ENCODE measurements around the gene KAT7.
"Not testable (repeated sequence)": the region's sequence is repeated elsewhere in the genome, so short reads cannot be mapped to it uniquely, and the experiment has no call there.

The KAT7 gene

DNA sequence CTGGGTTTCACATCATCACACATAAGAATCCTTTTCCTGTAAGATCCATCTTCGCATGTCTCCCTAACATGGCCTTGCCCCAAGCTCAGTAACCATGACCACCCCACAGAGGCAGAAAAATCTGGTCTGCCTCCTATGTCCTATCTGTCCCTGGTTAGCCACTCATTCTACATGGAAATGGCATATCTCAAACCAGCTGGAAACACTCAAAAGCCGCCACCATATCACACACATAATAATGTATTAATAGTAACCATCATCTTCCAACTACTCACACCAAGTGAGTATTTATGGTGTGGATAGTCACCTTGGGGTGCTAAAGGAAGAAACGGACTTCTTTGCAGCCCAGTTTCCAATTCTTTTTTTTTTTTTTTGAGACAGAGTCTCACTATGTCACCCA, 36.0 kb upstream of the KAT7 start:
- POLR2A ChIA-PET (ENCODE audit: low non-redundant PET): no interaction called here
- TF ChIP-seq, protein P1, sequence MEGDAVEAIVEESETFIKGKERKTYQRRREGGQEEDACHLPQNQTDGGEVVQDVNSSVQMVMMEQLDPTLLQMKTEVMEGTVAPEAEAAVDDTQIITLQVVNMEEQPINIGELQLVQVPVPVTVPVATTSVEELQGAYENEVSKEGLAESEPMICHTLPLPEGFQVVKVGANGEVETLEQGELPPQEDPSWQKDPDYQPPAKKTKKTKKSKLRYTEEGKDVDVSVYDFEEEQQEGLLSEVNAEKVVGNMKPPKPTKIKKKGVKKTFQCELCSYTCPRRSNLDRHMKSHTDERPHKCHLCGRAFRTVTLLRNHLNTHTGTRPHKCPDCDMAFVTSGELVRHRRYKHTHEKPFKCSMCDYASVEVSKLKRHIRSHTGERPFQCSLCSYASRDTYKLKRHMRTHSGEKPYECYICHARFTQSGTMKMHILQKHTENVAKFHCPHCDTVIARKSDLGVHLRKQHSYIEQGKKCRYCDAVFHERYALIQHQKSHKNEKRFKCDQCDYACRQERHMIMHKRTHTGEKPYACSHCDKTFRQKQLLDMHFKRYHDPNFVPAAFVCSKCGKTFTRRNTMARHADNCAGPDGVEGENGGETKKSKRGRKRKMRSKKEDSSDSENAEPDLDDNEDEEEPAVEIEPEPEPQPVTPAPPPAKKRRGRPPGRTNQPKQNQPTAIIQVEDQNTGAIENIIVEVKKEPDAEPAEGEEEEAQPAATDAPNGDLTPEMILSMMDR (conservative IDR thresholded peaks at IDR 0.05; ENCODE audit: low read depth): no peak
- no peak for DNase-seq (ENCODE audit: low spot score)
- no peak overlapping the region for H3K27ac ChIP-seq
- CTCF ChIA-PET: interaction anchor here (1.1 kb wide), 1 partner anchor 25 kb away, joined by 4 read pairs; no protein-coding TSS in a partner anchor

DNA sequence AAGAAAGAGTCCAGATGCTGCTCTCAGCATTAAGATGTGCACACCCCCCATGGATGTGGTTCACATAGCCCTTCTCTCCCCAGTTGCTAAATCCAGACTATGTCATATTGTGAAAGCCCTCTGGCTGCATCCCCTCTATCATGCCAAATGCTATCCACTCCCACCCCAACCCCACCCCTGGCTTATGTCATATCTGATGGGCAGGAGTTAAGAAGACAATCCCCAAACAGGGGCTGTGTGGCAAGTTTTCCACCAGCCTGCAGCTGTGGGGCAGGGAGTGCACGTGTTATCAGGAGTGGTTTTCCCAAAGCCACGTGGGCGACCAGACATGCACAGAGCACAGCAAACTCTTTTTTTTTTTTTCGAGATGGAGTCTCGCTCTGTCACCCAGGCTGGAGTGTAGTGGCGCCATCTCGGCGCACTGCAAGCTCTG, 34.5 kb upstream of the KAT7 start:
- H3K27ac ChIP-seq: no peak overlapping the region
- TF ChIP-seq, protein P1 (conservative IDR thresholded peaks at IDR 0.05; ENCODE audit: low read depth): no peak
- DNase-seq (ENCODE audit: low spot score): no peak
- ChIA-PET POLR2A (ENCODE audit: low non-redundant PET) (no interaction called here), CTCF (interaction anchor here (0.6 kb wide), 1 partner anchor 238 kb away, joined by 3 read pairs; no protein-coding TSS in a partner anchor)

DNA sequence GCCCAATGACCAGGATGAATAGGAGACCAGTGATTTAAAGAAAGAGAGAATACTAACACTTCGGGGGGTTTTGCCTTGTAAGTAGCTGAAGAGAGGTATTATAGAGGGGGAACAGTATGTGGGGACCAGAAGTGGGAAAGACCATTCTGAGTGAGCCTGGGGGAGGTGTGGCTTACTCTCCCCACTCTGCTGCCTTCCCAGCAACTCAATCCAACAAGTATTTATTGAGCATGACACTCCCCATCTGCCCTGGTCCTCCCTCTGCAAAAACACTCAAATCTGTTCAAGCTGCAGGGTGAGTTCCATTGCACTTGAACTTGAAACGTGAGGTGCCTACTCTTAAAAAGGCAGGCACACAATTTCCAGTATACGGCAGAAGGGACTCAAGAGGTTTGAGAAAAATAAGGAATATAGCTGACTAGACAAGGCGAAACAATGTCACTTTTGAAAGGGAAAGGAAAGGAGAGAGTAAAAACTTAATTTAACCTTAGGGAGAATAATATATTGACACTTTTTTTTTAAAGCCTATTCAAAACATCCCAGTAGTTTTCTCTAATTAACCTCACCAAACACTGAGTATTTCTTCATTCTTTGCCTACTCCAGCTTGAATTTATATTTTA, 32.7 kb upstream of the KAT7 start:
- TF ChIP-seq, protein P1 (conservative IDR thresholded peaks at IDR 0.05; ENCODE audit: low read depth): no peak
- CTCF ChIA-PET: no interaction called here

DNA sequence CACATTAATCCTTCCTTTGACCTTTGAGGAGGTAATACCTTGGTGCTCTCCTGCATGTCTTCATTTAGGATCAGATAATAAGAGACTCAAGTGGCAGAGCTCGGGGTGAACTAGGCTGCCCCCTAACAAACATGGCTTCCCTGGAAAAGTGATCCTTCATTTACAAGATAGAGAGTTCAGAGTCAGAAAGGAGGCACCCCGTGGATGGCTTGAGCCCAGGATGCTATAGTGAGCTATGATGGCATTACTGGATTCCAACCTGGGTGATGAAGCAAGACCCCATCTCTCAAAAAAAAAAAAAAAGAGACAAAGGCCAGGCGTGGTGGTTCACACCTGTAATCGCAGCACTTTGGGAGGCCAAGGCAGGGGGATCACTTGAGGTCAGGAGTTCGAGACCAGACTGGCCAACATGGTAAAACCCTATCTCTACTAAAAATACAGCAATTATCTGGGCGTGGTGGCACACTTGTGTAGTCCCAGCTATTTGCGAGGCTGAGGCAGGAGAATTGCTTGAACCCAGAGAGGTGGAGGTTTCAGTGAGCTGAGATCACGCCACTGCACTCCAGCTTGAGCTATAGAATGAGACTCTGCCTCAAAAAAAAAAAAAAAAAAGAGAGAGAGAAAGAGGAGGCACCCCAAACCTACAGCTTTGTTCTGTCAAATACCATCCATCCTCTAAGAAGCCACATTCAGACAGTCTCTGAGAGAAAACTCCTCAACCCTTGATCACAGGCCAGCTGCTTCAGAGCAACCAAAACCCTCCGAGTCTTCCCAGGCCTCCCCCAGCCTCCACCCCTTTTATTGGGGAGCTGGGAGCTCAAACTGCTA, 31.9 kb upstream of the KAT7 start:
- TF ChIP-seq, protein P1 (conservative IDR thresholded peaks at IDR 0.05; ENCODE audit: low read depth): no peak
- ChIA-PET CTCF (interaction anchor here (0.6 to 1.7 kb wide), 2 partner anchors 8 to 9 kb away, joined by 3 to 6 read pairs; no protein-coding TSS in a partner anchor), POLR2A (ENCODE audit: low non-redundant PET) (interaction anchor here (0.6 kb wide), 1 partner anchor 155 kb away, joined by 4 read pairs; no protein-coding TSS in a partner anchor)
- no peak overlapping the region for H3K27ac ChIP-seq
- DNase-seq (ENCODE audit: low spot score): no peak

More for the DNA sequence above, 32.7 kb upstream of the KAT7 start:
- POLR2A ChIA-PET (ENCODE audit: low non-redundant PET): no interaction called here
- H3K27ac ChIP-seq: no peak overlapping the region
- DNase-seq (ENCODE audit: low spot score): no peak

DNA sequence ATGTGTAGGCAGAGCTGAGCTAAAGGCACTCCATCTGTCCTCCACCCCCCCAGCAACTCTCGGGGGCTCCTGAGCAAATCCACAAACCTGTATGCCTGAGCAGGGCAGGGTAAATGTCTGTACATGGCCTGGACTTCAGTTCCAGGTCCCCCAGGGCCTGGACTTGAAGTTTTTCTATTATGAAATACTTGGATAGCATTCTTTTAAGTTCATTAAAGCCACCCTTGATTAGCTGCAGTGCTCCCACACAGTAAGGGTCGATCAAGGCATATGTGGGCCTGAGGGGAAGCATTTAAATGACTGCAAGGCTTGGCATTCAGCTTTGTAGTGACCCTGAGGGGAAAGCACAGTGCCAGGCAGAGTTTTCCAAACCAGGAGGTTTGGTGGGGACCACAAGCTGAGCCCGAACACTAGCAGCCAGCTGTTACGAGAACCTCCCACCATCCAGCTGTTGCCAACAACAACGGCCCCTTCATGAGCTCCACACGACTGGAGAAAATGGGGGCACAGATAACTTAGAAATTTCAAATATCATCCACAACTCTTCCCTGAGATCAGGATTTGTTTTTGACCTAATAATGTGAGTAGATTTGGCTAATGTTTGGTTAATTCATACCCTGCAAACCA, 31.2 kb upstream of the KAT7 start:
- CTCF ChIA-PET: interaction anchor here (0.6 to 1.7 kb wide), 2 partner anchors 9 to 10 kb away, joined by 3 to 6 read pairs; no protein-coding TSS in a partner anchor
- no peak overlapping the region for H3K27ac ChIP-seq
- no peak for DNase-seq (ENCODE audit: low spot score)
- POLR2A ChIA-PET (ENCODE audit: low non-redundant PET): interaction anchor here (0.6 kb wide), 1 partner anchor 154 kb away, joined by 4 read pairs; no protein-coding TSS in a partner anchor
- TF ChIP-seq, protein P1 (conservative IDR thresholded peaks at IDR 0.05; ENCODE audit: low read depth): no peak

DNA sequence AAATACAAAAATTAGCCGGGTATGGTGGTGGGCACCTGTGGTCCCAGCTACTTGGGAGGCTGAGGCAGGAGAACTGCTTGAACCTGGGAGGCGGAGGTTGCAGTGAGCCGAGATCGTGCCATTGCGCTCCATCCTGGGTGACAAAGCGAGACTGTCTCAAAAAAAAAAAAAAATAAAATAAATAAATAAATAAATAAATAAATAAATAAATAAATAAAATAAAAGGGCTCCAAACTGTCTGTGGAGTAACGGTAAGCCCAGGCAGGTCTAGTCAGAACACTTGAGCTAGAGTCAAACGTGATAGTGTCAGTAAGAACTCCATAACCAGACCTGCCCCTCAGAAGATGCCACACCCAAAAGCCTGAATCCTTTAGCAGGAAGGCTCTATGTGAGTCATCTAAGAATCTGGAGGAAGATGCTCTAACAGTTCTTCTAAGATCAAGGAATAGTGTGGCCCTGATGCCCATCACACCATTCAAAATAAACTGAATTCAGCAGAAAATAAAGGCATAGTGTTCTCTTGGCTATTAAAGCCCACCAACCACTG, 29.9 kb upstream of the KAT7 start:
- POLR2A ChIA-PET (ENCODE audit: low non-redundant PET); CTCF ChIA-PET; H3K27ac ChIP-seq: not testable (repeated sequence)
- DNase-seq (ENCODE audit: low spot score): peak; percentile 33

Measured in RWPE1 (cell line).